ENCODE results near the gene RNU1-4. TPM values are rescaled to one million over a fixed set of nuclear protein-coding genes. Genes with fewer than 3 reads are reported as not detected.
A peak's percentile ranks its signal among the peaks of the same experiment; 100 is the strongest.
"Not testable (repeated sequence)": the region's sequence is repeated elsewhere in the genome, so short reads cannot be mapped to it uniquely, and the experiment has no call there.

The RNU1-4 gene
- total RNA-seq, 1 experiment from 2014 or later, result 1,606 TPM

GRCh38 chr1:16716691-16717335 lies 23.5 kb upstream of the RNU1-4 start:
- Mint-ChIP-seq H3K4me3 (ENCODE audit: unreplicated experiment) (no peak overlapping the region), H3K4me1 (ENCODE audit: insufficient read depth, unreplicated experiment) (no peaks in the 10 kb centered on the region), H3K9me3 (ENCODE audit: unreplicated experiment) (no peaks in the 10 kb centered on the region), H3K27ac (ENCODE audit: low read depth, unreplicated experiment) (no peak overlapping the region), H3K36me3 (ENCODE audit: insufficient read depth, unreplicated experiment) (no peaks in the 10 kb centered on the region), H3K27me3 (ENCODE audit: insufficient read depth, unreplicated experiment) (peaks cover 12% of the 10 kb centered on the region)
- CTCF ChIA-PET, result interaction anchor here (0.6 kb wide), 1 partner anchor 993 kb away, joined by 4 read pairs; no protein-coding TSS in a partner anchor
- TF ChIP-seq CTCF (IDR thresholded peaks at IDR 0.05; ENCODE audit: unreplicated experiment), result no peak
- no TSS peak for BruUV-seq (replicated peaks)
- DNase-seq (ENCODE audit: unreplicated experiment), result no peak
- POLR2A ChIA-PET, result interaction anchor here (0.6 kb wide), 2 partner anchors 8 to 90 kb away, joined by 3 to 4 read pairs; no protein-coding TSS in a partner anchor
- intact Hi-C loops (cut with micrococcal nuclease), result no loop called here

GRCh38 chr1:16717336-16718098 lies 22.8 kb upstream of the RNU1-4 start:
- Mint-ChIP-seq H3K9me3 (ENCODE audit: unreplicated experiment) (no peaks in the 10 kb centered on the region), H3K36me3 (ENCODE audit: insufficient read depth, unreplicated experiment) (no peaks in the 10 kb centered on the region), H3K27ac (ENCODE audit: low read depth, unreplicated experiment) (no peak overlapping the region), H3K4me1 (ENCODE audit: insufficient read depth, unreplicated experiment) (no peaks in the 10 kb centered on the region), H3K4me3 (ENCODE audit: unreplicated experiment) (no peak overlapping the region), H3K27me3 (ENCODE audit: insufficient read depth, unreplicated experiment) (peaks cover 12% of the 10 kb centered on the region)
- BruUV-seq (replicated peaks), result no TSS peak
- POLR2A ChIA-PET, result interaction anchor here (0.6 kb wide), 1 partner anchor 9 kb away, joined by 3 read pairs; no protein-coding TSS in a partner anchor
- TF ChIP-seq CTCF (IDR thresholded peaks at IDR 0.05; ENCODE audit: unreplicated experiment), result no peak
- CTCF ChIA-PET, result no interaction called here
- intact Hi-C loops (cut with micrococcal nuclease), result no loop called here
- peak; percentile 1 for DNase-seq (ENCODE audit: unreplicated experiment)

- H3K36me3 Mint-ChIP-seq (ENCODE audit: insufficient read depth, unreplicated experiment); BruUV-seq (replicated peaks); H3K4me3 Mint-ChIP-seq (ENCODE audit: unreplicated experiment); H3K27ac Mint-ChIP-seq (ENCODE audit: low read depth, unreplicated experiment); H3K9me3 Mint-ChIP-seq (ENCODE audit: unreplicated experiment); intact Hi-C loops (cut with micrococcal nuclease); POLR2A ChIA-PET; H3K4me1 Mint-ChIP-seq (ENCODE audit: insufficient read depth, unreplicated experiment): not testable (repeated sequence)
- peak; percentile 3 for DNase-seq (ENCODE audit: unreplicated experiment)
- peaks cover 12% of the 10 kb centered on the region for H3K27me3 Mint-ChIP-seq (ENCODE audit: insufficient read depth, unreplicated experiment)
- CTCF ChIA-PET, result interaction anchor here (1.1 to 1.2 kb wide), 2 partner anchors 9 to 15 kb away, joined by 3 to 4 read pairs; no protein-coding TSS in a partner anchor
These were observed 22.0 kb upstream of the RNU1-4 start for GRCh38 chr1:16718099-16718907.

GRCh38 chr1:16718908-16719533 lies 21.3 kb upstream of the RNU1-4 start:
- DNase-seq (ENCODE audit: unreplicated experiment), result no peak
- Mint-ChIP-seq H3K4me3 (ENCODE audit: unreplicated experiment) (no peak overlapping the region), H3K27me3 (ENCODE audit: insufficient read depth, unreplicated experiment) (peaks cover 12% of the 10 kb centered on the region), H3K27ac (ENCODE audit: low read depth, unreplicated experiment) (no peak overlapping the region), H3K4me1 (ENCODE audit: insufficient read depth, unreplicated experiment) (no peaks in the 10 kb centered on the region), H3K9me3 (ENCODE audit: unreplicated experiment) (no peaks in the 10 kb centered on the region), H3K36me3 (ENCODE audit: insufficient read depth, unreplicated experiment) (no peaks in the 10 kb centered on the region)
- intact Hi-C loops (cut with micrococcal nuclease), result no loop called here
- BruUV-seq (replicated peaks), result no TSS peak
- CTCF ChIA-PET, result interaction anchor here (1.1 to 1.2 kb wide), 2 partner anchors 10 to 15 kb away, joined by 3 to 4 read pairs; no protein-coding TSS in a partner anchor
- POLR2A ChIA-PET, result no interaction called here
- TF ChIP-seq CTCF (IDR thresholded peaks at IDR 0.05; ENCODE audit: unreplicated experiment), result no peak

Measured in MCF 10A (cell line).